GM21515 (cell line): Measurements from ENCODE around the gene CFAP46.
"Not testable (repeated sequence)": the region's sequence is repeated elsewhere in the genome, so short reads cannot be mapped to it uniquely, and the experiment has no call there.

Experiments used
- ATAC-seq: cut with Tn5 transposase; IDR thresholded peaks from one replicate; pipeline ENCODE4 v1.9.1; 2021; ENCODE audit not compliant: unreplicated experiment

CFAP46 gene

DNA sequence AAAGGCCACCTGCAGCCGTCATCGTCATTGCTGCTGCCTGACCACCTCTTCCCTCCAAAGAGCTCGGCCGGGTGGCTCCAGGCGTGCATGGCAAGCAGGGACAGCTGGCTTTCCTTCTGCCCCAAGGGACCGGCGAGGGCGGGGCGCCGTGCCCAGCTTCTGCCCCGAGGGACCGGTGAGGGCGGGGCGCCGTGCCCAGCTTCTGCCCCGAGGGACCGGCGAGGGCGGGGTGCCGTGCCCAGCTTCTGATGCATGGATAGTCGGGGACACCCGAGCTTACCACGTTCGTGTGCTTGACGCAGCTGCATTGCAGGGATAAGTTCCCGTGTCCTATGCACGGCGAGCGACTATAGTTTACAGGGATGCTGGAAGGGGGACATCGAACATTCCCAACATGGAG lies 27.0 kb downstream of the CFAP46 start:
- ATAC-seq = no peak

DNA sequence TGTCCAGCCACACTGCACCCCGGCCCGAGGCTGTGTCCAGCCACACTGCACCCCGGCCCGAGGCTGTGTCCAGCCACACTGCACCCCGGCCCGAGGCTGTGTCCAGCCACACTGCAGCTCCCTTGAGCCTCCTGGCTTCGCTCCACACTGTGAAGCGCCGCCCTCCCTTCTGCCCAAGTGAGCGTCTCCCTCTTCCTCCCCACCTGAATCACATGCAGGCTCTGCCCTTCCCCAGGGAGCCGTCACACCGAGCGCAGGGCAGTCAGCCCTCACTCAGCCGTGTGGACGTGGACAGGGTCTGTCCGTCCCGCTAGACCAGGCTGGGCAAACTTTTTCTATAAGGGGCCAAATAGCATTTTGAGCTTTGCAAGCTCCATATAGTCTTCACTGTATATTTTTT lies 27.6 kb downstream of the CFAP46 start:
- ATAC-seq = no peak

DNA sequence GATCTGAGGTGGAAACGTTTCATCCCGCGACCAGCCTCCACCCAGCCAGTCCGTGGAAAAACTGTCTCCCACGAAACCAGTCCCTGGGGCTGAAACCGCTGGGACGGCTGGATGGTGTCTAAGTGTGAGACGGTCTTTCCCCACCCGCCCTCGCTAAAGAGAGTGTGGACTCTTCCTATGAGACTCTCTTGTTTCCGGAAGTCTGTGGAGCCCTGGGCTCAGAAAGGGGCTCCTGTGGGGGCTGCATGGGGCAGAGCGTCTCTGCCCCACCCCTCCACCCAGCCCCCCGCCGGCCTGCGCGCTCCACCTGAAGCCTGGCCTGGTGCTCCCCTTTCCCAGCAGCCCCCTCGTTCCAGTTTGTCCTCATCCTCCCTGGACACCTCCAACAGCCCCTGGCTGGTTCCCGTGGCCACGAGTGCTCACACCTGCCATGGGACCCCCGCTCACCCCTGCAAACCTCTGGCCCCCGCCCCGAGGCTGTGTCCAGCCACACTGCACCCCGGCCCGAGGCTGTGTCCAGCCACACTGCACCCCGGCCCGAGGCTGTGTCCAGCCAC lies 28.7 kb downstream of the CFAP46 start:
- ATAC-seq = no peak

DNA sequence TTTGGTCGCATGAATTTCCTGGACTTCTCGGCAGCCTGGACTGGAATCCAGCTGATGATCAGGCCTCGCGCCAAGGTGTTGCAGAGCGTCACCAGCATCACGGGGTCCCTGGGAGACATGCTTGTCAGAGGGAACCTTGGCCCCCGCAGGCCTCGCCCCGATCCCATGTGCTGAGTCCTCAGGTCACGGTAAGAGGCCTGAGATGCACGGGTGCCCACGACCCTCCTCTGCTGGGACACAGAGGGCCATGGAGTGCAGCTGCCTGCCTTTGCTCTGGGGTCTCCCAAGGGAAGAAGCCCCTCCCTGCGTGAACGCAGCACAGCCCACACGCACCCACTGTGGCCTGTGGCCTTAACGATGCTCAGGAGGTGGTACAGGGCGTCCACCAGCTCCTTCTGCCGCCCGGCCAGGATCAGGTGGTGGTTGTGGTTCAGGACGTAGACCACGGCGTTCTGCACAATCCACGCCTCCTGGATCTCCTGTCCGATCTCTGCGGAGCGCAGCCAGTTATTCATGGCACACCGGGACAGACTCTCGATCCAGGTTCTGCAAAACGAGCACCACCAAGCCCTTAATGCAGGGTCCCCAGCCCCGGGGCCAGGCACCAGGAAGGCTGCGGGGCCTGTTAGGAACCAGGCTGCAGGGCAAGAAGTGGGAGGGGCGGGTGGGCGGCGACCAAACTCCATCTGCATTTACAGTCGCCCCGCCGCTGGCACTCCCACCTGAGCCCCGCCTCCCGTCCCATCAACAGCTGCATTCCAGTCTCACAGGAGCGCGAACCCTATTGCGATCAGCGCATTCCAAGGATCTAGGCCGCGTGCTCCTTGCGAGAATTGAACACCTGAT lies 29.4 kb downstream of the CFAP46 start:
- ATAC-seq = no peak

DNA sequence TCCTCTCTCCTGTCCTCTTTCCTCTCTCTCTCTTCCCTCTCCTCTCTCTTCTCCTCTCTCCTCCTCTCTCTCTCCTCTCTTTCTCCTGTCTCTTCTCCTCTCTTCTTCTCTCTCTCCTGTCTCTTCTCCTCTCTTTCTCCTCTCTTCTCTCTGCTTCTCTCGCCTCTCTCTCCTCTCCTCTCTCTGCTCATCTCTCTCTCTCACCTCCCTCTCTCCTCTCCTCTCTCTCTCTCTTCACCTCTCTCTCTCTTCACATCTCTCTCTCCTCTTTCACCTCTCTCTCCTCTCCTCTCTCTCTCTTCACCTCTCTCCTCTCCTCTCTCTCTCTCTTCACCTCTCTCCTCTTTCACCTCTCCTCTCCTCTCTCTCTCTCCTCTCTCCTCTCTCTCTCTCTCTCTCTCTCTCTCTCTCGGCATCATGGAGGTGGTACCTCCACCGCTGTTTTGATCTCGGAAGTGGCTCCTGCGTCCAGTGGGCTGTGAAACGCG lies 30.1 kb downstream of the CFAP46 start:
- ATAC-seq = no peak

DNA sequence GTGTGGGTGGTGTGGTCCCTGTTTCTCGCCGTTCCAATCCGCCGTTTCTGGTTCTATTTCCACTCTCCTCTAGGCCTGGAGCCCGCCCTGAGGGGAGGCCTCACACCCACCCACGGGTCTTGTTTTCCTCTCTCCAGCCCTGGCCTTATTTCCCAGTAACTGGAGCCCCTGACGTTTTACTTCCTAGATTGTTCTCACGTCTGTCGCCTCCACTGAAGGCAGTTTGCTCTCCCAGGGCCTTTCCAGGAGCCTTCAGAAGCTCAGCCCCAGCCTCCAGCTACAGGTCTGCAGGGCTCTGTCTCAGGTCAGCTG lies 30.6 kb downstream of the CFAP46 start:
- no peak for ATAC-seq

DNA sequence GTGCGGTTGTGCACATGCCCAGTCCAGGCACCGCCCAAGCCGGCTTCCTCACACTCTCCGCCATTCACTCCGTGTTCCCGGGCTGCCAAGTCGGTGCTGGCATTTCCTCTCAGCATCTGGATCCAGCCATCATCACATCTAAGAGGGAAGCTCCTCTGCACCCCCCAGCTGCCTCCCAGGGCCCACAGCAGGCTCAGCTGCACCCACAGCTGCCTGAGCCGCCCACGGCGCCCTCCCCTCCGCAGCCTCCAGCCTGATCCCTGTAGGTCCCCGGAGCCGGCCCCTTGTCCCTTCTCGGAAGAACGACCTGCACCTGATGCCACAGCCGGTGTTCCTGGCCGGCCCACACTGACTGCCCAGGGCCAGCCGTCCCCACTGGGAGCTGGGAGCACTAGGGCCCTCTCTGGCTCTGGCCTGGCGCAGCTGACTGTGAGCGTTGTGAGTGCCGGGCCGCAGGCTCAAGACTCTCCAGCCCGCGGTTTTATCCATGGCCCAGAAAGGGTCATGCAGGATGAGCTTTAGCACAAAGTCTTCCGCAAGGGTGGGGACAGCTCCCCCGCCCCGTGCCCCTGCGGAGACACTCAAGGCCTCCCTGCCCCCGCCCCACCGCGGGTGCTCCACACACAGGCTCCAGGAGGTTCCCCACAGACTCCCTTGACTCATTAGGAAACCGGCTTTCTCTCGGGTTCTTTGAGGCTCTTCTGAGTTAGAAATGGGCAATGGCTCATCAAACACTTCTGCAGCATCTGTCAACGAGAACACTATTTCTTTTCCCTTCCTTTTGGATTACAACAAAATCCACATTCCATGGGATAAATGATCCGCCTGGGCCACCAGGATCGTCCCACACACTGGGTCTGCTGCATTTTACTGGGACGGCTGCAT lies 31.2 kb downstream of the CFAP46 start:
- ATAC-seq = no peak

DNA sequence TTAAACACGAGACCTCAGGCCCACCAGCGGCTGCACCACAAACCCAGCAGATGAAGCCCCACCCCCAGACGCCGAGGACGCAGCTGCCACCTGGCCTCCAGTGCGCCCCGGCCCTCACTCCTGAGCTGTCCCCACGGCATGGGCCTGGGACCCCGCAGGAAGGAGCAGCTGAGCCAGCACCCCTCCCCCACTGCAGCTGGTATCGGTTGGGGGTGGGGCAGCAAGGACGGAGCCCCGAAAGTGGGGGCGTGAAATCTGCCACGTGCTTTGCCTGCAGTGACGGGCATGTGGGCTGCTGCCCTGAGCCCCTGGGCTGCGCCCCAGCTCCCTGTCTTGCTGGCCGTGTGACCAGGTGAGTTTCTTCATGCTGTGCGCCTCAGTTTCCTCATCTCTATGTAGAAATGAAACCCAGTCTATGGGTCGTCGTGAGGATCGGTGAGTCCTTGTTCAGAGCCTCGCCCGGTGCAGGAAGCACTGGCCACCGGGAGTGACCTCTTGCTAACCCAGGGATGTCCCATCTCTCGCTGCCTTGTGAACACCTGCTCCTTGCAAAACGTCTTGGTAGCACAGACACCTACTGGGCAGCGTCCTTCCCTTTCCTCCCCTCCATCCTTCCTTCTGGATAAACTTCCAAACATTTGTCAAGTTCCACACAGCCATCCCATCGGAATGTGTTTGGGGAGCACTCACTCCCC lies 32.0 kb downstream of the CFAP46 start:
- ATAC-seq = no peak

DNA sequence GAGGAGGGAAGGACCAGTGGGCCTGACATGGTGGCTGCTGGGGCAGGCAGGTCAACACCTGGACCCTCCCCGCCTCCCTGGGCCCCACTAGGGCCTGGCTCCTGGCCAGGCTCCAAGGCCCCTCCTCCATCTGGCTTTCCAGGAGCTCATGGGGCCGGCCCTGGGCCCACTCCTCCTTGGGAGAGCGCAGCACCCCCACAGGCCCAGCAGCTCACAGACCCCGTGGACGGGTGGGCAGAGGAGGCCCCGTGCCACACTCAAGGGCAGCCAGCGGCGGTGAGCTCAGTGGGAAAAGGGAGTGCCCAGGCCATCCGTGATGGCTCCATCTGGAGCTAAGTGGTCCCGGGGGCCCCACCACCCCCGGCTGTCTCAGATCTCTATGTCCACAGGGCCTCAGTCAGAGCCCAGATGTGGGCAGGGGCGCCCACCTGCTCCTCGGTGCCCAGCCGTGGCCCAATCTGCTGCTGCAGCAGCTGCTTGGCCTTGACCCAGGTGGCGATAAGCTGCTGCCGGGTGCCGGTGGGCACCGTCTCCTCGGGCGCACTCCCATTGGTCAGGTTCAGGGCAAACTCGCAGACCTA lies 32.8 kb downstream of the CFAP46 start:
- ATAC-seq = no peak

DNA sequence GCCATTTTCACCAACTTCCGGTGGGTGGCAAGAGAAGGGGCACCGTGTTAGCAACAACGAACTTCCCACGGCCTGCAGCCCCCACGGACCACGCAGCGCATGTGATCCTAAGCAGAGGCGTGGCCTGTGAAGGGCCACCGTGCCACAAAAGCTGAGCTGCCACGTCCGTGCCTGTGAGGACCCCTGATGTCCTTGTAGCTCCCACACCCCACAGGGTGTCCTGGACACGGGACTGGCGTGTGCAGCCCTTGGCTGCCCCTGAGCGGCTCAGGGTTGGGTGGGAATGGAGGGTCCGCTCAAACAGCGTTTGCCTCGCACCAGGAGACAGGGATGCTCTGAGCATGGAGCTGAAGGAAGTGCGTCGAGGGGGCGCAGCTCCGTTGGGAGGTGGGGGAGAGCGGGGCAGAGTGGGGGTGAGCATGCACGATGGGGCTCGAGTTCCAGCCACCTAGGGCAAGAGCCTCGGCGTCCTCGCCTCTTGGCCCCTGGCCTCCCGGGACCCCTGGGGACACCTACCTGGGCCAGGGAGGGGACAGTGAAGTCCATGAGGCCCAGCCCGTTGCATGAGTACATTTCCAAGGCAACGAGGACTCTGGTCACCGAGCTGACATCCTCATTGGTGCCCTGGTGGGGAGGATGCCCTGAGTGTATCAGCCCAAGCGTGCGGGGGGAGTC lies 33.6 kb downstream of the CFAP46 start:
- no peak for ATAC-seq

DNA sequence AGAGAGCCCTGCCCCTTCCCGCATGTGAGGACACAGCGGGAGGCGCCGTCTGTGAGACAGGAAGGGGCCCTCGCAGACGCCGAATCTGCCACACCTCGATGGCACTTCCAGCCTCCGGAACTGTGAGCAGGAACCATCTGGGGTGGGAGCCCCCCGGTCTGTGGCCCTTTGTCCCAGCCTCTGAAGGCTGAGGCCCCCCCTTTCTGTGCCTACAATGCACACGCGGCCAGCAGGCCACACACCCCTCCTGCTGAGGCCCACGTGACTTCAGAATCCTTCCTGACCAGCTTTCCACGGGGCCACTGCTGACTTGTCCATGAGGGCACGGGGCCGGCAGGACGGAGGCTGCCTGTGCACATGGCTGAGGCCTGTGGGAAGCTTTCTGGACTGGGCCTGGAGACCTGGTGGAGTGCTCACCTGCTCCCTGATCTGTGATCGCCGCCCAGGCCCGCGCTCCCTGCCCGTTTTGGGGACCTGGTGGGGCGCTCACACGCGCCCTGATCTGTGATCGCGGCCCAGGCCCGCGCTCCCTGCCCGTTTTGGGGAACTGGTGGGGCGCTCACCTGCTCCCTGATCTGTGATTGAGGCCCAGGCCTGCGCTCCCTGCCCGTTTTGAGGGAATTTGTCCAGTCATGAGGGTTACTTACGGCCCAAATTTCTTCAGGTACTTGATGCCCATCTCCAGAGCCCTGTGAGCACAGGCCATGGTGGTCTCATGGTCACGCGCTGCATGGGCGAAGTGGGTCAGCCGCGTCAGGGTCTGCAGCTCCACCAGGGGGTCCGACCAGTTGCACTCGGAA lies 34.3 kb downstream of the CFAP46 start:
- ATAC-seq = no peak

DNA sequence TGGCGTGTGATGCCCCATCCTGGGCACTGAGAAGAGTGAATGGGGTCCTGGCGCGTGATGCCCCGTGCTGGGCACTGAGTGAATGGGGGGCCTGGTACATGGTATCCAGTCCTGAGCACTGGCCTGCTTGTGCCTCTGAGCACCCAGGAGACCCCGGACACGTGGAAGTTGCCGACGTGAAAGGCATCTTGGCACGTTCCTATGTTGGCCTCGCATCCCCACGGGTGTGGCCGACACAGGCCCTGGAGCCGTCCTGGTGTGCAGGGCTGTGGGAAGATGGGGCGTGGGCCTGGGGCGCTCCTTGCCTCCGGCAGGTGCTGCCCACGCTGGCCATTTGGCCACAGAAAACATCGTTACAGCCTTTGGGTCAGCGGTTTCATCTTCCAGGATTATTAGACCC lies 35.5 kb downstream of the CFAP46 start:
- ATAC-seq = no peak

DNA sequence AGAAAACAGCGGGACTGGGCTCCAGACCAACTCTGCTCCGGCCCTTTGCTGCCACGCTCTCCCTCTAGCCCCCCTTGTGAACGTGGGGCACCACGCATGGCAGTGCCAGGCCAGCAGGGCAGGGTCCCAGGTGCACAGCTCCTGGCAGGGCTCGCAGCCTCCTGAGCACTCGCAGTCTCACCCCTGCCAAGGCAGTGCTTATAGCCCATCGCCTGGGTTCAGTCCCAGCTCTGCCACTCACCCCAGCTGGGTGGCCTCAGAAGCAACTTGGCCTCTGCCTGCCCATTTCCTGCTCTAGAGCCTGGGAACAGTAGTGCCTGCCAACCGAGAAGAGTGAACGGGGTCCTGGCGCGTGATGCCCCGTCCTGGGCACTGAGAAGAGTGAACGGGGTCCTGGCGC lies 36.3 kb downstream of the CFAP46 start:
- no peak for ATAC-seq

DNA sequence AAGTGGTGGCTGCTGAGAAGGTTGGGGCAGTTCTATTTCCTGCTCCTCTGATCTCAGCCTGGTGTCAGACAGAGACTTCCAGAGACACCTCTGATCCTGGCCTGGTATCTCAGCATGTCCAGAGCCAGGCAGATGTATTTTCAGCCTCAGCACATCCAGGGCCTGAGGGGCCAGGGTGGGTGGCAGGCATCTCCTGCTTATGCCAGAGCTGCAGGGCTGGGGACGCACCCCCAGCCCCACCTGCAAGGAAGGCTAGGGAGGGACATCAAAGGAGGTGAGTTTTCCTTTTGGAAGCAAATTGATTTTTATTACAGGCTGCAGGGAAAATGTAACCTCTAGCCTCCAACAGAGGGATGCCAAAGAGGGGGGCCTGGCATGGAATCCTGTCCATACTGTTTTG lies 36.7 kb downstream of the CFAP46 start:
- no peak for ATAC-seq

DNA sequence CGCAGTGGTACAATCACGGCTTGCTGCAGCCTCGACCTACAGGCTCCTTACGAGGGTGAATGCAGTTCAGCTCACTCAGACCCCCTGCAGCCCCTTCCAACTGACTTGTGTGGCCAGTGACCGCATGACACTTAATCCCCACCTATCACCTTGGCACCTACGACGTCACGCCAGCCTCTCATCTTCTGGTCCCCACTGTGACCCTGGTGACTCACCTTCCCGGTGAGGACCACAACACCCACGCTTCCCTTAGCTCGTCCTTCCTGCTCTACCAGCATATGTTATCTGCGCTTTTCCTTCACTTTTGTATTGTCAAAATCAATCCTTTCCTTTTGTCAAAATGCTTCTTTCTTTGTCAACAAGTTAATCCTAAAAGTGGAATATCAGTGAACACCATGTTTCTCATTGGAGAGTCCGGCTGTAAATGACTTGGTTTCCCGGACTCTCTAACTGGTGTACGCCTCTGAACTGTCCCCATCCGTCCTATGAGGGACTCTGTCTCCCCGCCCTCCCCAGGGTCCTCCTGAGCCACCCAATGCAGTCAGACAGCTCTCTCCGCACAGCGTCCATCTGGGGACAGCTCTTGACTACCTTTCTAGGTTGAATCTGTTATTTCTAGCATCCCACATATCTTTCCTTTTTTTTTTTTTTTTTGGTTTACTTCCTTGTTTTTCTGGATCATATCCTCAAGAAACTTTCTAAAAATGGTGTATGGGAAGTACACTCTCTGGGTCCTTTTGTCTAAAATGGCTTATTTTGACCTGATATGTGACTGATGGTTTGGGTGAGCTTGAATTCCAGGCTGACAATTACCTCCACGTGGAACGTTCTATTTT lies 37.3 kb downstream of the CFAP46 start:
- no peak for ATAC-seq

DNA sequence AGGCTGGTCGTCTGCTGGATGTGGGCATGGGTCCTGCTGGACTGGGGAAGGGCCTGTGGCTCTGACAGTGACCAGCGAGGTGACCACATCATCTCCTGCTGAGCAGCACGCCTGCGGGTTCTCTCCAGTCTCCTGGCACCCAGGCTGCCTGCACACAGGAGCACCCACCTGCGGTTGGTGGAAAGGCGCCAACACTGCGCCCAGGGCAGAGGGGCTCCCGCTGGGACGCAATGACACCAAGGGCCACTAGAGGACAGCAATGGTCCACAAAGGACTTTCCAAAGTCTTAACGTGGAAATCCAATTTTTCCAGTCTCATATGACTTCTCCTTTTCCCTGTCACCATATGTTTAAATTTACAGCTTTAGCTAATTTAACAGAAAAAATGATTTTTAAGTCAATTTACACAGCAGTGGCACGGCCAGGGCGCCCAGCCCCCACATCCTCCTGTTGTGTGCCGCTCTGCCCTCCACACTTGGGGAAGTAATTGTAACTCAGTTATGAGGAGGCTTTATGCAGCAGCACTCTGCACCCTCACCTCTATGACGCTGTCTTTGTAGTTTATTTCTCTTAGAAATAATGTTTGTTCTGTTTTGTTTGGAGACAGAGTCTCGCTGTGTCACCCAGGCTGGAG lies 38.1 kb downstream of the CFAP46 start:
- no peak for ATAC-seq

DNA sequence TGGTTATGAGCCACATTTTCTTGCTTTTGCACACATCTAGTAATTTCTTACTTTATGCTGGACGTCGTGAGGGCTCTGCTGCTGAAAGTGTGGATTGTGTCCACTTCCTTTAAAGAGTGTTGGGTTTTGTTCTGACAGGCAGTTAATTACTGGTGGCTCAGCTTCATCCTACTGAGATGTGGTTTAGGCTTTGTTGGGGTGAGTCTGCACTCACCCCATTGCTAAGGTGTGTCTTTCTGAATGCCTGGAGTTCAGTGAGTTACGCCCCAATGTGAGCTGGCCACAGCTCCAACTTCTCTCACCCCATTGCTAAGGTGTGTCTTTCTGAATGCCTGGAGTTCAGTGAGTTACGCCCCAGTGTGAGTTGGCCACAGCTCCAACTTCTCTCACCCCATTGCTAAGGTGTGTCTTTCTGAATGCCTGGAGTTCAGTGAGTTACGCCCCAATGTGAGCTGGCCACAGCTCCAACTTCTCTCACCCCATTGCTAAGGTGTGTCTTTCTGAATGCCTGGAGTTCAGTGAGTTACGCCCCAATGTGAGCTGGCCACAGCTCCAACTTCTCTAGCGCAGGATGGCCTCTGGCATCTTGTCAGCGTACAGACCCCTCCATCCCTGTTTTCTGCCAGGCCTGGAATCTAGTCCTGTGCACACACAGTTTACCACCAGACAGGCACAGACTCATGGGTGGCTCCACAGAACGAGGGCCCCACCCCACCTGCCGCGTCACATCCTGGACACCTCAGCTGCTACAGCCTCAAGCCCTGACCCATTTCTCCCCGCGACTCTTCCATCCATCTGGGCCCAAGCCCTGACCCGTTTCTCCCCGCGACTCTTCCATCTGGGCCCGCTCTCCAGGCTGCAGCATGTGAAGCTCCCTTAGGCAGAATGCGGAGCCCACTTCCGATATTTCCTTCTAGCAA lies 39.5 kb downstream of the CFAP46 start:
- not testable (repeated sequence) for ATAC-seq
